NCI-H2107 (cell line): Measurements from ENCODE around the gene PAEP.

Experiments used
- DNase-seq: peaks from one replicate; lab custom pipeline; 2025; lab: John Stamatoyannopoulos, UW

The PAEP gene

DNA sequence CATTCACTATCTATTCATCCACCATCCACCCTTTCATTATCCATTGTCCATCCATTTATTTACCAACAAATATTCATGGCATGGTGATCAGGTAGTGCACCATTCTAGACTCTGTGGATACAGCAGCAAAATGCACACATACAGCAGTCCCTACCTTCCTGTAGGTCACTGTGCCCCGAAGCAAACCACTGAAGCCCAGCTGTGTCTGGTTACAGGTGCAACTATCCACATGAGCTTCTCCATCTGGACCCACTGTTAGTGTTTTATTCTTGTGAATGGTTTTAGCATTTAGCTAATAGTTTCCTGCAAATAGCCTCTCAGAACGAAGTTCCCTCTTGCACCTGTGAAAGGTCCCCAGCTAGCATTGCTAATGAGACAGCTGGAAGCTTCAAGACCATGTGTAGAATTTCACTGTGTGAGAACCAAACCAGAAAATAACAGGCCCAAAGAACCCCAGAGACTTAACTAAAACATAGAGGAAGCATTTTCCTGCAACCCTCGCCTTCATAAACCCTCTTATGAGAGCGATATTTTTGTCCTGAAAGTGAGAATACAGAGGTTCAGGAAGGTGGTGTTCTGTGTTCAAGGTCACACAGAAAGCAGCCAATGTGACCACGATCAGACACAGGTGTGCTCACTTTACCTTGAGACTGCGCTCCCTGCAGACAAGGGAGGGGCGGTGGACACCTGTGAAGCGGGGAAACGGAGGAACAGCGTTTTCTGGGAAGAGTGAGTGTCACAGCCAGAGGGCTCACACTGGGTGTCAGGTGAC is 18.5 kb downstream of the PAEP start:
- no peak for DNase-seq

DNA sequence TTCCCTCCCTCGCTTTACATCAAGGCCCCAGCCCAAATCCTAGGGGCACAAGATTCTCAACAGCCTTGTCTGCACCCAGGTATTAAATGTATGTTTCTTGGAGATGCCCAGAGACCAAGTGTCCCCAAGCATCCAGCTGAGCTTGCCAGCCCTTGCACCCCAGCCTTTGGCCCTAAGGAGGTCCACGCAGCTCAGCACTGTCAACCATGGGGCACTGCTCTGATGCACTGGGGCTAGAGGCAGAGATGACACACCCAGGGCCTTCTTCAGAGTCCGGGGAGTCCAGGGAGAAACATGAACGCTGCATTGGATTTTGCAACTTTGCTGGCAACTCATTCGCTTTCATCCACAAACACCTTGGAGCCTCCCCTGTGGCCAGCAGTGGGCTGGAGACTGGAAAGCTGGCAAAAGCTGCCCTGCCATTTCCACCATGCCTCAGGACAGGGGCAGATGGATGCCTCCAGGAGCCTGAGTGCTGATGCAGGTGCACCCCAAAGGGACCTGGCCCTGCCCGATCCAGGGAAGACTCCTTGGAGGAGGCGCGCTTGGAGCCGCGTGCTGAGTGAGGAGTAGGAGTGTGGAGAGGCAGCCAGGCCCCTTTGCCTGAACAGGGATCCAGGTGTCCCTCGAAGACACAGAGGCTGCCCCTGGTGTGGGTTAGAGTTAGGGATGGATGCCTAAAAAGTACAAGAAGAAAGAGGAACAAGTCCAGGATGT is 19.3 kb downstream of the PAEP start:
- no peak for DNase-seq

DNA sequence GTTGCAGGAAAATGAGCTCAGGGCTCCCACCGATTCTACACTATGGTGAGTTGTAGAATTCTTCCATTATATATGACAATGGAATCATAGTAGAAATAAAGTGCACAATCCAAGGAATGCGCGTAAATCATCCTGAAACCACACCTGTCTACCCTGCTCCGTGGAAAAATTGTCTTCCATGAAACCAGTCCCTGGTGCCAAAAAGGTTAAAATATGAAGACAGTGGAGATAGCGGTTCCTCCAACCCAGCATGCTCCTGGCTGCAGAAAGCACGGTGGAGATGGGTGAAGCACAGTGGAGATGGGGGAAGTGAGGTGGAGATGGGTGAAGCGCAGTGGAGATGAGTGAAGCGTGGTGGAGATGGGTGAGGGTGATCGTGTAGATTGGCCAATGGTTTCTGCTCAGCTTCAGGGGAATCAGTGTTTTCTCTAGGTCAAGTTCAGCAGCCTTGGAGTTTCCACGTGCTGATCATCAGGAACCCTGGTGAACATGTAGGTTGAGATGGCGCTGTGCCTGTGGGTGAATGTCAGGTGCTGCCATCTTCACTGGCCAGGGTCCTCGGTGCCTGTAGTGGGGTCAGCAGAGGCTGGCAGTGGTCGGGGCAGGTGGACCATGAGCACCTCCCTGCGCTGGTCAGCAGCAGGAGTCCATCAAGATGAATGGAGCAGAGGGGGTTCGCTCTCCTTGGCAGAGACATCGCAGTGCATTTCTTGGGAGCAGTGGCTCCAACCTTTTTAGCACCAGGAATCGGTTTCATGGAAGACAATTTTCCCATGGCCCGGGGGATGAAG is 20.3 kb downstream of the PAEP start:
- DNase-seq = no peak

DNA sequence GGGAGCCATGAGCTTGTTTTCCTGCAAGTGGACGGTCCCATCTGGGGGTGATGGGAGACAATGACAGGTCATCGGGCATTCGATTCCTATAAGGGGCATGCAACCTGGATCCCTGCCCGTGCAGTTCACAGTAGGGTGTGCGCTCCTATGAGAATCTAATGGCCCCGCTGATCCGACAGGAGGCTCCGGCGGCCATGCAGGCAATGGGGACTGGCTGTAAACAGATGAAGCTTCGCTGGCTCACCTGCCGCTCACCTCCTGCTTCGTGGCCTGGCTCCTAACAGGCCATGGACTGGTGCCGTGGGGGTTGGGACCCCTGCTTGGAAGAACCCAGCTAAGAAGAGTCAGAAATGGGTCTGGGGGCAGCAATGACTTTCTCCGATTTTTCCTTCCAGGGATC is 21.0 kb downstream of the PAEP start:
- no peak for DNase-seq

DNA sequence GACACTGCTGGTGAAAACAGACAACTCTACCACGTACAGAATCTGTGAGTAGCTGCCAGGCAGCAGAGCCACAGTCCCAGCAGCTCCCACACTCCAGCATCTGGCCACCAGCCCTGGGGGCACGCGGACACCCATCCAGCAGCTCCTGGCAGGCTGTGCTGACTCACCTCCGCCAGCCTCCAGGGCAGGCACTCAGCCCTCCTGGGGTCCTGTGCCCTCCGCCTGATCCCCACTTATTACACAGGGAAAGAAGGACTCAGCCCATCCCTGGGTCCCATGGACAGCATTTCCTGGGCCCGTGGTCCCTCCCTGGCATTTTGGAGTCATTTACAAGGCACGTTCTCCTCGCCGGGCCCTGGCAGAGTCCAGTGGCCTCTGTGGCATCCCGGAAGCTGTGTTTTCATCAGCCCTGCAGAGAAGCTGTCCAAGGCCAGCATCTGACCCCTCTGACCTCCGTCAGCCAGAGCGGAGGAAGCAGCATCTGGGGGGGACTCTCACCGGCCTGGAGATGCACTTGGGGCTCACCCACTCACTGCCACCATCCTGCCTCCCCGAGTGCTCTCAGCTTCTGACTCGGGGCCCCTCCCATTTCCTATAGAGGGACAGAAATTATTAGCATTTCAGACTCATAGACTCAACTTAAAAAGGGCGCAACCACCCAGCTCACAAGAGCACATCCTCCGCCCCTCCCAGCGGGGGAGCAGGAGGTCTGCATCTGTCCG is 21.6 kb downstream of the PAEP start:
- DNase-seq = no peak

DNA sequence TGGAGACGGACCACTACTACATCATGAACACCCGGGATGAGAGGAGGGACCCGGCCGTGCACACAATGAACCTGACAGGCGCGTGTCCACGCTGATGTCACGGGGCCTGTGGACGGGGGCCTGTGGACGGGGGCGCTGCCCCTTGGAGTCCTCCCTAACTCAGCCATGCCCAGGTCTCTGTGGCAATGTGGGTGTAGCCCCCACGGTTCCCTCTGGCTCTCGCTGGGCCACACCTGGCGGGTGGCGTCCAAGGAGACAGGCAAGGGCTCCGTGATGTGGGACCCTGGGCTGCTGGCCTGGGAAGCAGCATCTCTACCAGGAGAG is 22.1 kb downstream of the PAEP start:
- no peak for DNase-seq

DNA sequence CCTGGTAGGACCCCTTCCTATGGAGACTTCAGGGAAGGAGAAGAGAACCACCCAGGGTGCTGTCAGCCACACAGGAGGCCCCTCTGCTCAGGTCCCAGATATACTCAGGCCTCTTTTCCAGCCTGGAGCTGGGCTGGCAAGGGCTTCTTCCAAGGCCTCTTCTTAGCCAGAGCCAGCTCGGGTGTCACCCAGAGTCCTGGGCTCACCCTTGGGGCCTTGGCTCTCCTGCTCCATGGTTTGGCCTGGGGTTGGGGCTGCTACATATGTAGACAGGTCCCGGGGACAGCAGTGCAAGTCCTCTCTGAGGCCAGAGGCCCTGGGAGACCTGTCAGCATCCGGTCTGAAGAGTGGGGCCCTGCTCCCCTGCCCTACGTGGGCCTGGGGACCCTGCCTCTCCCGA is 22.8 kb downstream of the PAEP start:
- DNase-seq = no peak

DNA sequence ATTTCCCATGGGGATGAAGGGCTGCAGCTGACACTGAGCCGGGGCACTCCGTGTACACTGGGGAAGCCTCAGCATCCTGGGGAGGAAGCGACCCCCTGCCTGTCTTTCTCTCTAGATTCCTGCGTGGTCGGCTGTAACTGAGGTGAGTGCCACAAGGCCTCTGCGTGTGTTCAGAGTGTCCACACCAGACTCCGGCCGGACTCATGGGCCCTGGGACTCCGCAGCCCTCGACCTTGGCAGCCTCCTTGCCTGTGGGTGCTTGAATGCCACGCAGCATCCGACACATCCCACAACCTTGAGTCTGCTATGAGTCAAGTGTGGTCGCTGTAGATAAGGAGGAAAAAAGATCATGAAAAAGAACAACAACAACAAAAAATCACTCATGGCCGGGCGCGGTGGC is 23.4 kb downstream of the PAEP start:
- DNase-seq = no peak

DNA sequence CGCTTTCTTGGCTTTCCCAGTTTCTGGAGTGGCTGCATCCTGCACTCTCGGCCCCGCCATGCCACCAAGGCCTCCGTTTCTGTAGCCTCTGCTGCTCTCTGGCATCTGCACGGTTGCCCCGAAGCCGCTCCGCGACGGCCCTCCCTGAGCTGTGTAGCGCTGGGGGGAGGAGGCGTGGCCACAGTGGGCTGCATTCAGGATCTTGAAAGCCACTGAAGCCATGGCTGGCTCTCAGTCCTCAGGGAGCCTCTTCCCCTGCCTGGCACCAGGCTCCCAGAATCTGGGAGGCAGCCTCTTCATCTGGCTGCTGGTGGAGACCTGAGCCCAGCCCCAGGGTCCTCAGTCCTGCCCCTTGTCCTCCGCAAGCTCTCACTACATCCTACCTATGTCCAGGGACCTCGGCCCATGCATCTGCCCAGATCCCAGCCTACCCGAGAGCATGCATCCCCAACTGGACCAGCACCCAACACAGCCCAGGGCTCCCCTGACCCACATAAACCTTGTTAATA is 25.1 kb downstream of the PAEP start:
- DNase-seq = no peak

DNA sequence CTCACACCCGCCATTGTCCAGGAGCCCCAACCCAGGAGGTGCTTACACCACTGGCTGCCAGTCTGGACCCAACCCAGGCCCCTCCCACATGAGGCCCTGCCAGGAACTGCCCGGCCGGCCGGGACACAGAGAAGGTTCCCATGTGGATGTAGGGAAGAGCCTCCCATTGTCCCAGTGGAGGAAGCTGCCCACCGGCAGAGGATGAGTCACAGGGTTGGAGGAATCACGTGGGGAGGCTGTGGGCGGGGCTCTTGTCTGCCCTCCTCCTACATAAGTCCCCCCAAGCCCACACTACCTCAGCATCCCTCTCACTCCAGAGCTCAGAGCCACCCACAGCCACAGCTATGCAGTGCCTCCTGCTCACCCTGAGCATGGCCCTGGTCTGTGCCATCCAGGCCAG is 26.1 kb downstream of the PAEP start:
- DNase-seq = no peak

DNA sequence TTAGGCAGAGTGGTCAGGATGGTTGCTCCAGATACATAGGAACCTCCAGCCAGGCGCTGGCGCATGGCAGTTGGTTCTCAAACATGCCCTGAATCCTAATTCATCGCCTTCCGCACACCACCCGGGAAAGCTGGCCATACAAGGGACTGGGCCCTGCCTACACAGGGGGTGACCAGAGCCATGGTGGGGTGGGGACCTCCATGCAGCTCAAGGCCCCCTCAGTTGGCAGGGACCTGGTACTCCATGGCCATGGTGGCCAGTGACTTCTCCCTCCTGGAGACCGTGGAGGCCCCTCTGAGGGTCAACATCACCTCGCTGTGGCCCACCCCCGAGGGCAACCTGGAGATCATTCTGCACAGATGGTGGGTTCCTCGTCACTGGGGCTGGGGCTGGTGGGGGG is 26.8 kb downstream of the PAEP start:
- no peak for DNase-seq

DNA sequence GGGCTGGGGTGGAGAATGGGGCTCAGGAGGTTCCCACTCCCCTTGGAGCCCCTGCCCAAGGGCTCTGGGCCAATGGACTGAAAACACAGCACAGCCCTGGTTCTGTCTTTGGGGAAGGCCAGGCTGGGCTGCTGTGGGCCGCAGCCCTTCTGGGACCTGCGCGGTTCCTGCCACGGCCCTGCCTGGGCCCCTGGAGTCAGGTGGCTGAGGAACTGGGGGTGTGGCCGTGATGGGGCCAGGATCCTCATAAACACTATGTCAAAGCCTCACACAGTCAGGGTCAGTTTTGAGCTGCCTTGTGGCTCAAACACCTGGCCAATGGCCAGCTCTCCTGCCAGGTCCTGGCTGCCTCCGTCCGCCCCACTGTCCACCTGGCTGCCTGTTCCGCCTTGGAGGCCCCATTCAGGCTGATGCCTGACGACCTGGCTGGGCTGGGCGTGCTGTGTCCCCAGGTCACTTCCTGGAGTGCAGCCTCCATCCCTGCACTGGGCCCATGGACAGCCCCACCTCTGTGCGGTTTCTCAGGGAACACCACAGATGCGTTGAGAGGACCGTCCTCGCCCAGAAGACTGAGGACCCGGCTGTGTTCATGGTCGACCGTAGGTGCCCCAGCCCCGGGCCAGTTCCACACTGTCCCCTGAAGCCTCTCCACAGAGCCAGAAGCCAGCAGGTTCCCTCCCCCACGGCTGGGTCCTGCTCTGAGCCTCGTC is 27.5 kb downstream of the PAEP start:
- no peak for DNase-seq

DNA sequence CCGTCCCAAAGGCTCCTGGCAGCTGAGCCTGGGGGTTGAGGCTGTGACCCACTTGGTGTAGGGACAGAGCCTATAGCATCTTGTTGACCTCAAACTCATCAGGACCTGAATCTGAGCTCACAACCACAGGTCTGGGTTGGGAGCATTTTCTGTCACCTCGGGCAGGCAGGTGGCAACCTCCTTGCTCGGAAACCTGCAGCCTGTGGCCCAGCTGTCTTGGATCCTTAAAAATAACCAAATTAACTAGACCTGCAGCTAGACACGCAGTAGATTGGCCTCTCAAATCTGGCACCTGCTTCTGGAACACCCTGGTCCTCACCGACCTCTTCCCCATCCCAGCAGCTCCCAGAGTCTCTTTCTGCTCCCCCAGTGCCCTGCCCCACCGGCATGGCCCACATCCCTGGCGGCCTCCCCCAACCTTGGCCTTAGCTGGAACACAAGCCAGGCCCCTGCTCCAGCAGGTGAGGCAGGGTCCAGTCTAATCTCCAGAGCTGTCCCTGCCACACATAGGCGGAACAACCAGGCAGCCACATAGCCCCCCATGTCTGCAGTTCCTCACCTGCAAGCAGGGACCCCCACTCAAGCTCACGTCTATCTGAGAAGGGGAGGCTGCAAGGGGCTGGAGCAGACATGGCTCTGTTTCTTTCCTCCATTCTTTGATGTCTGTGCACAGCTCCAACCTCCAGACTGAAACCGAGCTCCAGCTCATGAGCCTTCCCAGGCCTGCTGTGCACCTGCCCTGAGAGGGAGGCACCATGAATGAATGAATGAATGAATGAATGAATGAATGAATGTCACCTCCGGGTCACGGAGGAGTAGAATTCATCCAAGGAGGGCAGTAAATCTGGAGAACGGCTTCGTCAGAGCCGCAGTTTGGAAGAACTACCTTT is 28.3 kb downstream of the PAEP start:
- no peak for DNase-seq

DNA sequence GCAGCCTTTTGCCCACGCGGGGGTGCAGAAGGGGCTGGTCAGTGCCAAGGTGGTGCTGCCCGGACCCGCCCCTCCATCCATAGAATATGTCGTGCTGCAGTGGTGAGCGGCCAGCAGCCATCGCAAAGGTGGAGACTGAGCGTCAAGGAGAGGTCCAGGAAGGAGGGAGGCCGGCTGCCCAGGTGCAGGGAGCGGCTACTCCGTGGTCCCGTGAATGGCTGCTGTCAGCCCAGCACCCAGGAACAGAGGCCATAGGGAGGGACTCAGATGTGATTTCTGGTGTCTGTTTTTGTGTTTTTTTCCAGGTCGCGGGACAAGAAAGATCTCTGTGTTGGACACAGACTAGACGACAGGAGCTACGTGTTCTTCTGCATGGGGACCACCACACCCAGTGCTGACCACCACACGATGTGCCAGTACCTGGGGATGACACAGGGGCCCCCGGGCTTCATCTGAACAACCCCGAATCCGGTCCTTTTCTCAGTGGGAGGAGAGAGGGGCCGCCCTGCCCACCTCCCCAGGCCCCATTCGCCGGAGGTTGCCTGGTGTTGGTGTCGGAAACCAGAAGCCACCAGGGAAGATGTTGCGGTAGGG is 29.0 kb downstream of the PAEP start:
- no peak for DNase-seq

DNA sequence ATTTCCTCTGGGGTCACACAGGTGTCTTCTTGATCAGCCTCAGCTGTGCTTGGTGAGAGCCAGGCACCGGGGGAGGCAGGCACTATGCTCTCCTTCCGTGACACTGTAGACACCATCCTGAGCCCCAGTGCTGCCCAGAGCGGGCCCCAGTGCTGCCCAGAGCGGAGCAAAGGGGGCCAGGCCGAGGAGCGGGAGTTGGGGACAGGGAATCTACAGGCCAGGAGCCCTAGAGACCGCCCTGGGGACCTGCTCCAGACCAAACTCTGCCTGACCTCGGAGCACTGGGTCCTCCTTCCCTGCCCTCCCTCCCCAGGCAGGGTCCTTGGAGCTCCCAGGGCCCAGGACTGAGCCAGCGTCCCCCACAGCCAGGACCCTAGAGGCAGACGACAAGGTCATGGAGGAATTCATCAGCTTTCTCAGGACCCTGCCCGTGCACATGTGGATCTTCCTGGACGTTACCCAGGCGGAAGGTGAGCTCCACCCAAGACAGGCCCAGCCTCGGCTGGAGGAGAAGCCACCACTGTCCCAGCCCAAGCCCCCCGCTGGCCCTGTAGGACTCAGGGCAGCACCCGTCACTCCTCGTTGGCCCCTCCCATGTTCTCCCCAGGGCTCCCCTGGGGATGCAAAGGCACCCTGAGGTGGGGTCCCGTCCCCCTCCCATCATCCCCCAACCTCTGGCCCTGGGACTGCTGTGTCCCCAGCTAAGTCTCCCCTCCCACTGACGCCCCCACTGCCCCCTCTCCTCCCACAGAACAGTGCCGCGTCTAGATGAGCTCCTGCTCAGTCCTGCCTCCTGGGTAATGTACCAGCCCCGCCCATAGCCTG is 30.2 kb downstream of the PAEP start:
- DNase-seq = no peak

DNA sequence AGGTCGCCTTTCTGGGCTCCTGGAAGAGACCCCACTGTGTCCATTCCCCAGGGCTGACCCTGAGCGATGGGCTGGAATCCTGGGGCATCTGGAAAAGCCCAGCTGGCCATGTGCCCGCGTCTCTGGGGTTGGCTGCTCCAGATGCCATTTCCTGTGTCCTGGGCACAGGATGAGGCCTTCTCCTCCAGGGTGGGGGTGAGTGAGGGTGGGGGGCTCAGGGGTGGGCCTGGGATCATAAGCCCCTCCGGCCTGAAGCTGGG is 30.7 kb downstream of the PAEP start:
- DNase-seq = no peak

DNA sequence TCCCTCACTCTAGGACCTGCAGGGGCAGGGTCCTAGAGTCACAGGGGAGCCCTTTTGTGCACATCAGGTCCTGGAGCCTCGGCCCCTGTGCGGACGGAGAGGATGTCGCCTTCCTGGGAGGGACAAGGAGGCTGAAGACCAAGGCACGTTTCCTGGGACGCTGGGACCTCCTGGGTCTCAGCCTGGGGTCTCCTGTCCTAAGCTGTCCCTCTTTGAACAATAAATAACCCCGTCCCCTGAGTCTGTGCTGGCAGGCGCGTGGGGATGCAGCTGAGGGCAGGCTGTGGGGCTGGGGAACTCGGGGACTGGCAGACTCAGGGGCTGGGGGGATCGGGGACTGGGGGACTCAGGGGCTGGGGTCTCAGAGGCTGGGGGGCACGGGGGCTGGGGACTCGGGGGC is 31.1 kb downstream of the PAEP start:
- no peak for DNase-seq

DNA sequence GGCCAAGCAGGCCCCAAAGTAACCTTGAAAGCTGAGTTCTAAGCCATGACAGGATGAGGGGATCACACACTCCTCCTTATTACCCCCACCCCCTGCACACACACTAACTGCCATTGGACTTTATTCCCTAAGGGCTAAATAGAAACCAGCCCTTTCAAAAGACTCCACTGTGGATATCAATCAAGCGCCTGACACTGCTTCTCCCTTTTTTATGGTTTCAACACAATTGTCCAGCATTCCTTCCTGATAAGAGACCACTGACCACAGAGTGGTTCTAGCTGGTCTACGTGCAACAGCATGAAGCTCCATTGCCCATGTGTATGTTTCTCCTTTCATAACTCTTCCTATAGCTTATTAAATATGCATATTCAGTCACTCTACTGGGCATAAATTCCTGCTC is 34.7 kb downstream of the PAEP start:
- DNase-seq = no peak

DNA sequence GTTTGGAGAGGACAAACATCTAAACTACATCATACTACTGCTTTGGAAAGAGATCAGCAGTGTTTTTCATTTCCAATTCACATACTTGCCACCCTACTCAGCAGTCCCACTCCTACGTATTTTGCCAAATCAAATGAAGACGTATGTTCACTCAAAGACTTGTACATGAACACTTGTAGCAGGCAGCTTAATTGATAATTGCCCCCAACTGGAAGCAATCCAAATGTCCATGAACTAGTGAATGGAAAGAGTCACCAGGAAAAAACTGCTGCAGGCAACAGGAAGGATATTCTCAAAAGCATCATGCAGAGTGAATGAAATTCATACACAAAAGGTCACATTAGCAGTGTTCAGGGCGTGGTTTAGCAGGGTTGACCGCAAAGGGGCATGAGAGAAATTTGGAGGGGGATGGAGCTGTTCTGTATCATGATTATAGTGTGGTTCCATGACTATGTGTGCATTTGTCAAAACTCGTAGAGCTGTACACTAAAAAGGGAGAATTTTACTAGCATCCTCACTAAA is 38.8 kb downstream of the PAEP start:
- DNase-seq = no peak
